Liver (tissue), 9 donors: ENCODE measurements around the gene SNAPC5. TPM values are rescaled to one million over a fixed set of nuclear protein-coding genes. Genes with fewer than 3 reads are reported as not detected.

ENCODE experiments used
- DNase-seq: peaks from one replicate; pipeline ENCODE4 v3.0.0-alpha.2; 2017; ENCODE audit warnings: low spot score
- H3K27ac ChIP-seq, 2 donors: one replicate each; pipeline ENCODE4 v1.7.0; 2013; ENCODE audit warnings: inconsistent platforms in 2 of 2, low read length in 2 of 2, control low read depth in 1 of 2, low read depth in 1 of 2, mild to moderate bottlenecking in 1 of 2
- H3K27me3 ChIP-seq, 4 donors: one replicate each; pipeline versions ENCODE4 v1.6.1 to v1.7.0; 2013; ENCODE audit warnings: low read length in 3 of 4, inconsistent platforms in 1 of 4, mild to moderate bottlenecking in 1 of 4, moderate library complexity in 1 of 4; ENCODE audit not compliant: control insufficient read depth in 4 of 4, insufficient read depth in 4 of 4
- H3K36me3 ChIP-seq, 4 donors: one replicate each; pipeline versions ENCODE4 v1.6.1 to v1.7.0; 2013; ENCODE audit warnings: low read length in 3 of 4, mild to moderate bottlenecking in 3 of 4, low read depth in 1 of 4, moderate library complexity in 1 of 4; ENCODE audit not compliant: control insufficient read depth in 4 of 4, insufficient read depth in 3 of 4
- H3K4me1 ChIP-seq, 4 donors: one replicate each; pipeline versions ENCODE4 v1.6.1 to v1.7.0; 2013; ENCODE audit warnings: low read length in 3 of 4, mild to moderate bottlenecking in 3 of 4, moderate library complexity in 1 of 4; ENCODE audit not compliant: control insufficient read depth in 4 of 4, insufficient read depth in 4 of 4
- H3K4me3 ChIP-seq, 3 donors: one replicate each; pipeline versions ENCODE4 v1.6.1 to v1.7.0; 2013; ENCODE audit warnings: low read length in 3 of 3, control low read depth in 1 of 3, low read depth in 1 of 3, mild to moderate bottlenecking in 1 of 3
- H3K9ac ChIP-seq, 2 donors: one replicate each; pipeline ENCODE4 v1.7.0; 2013; ENCODE audit warnings: low read length in 2 of 2, mild to moderate bottlenecking in 2 of 2, moderate library complexity in 2 of 2, control low read depth in 1 of 2, low read depth in 1 of 2
- H3K9me3 ChIP-seq, 4 donors: one replicate each; pipeline versions ENCODE4 v1.6.1 to v1.7.0; 2013; ENCODE audit warnings: low read length in 3 of 4; ENCODE audit not compliant: control insufficient read depth in 4 of 4
- EGR1 ChIP-seq, 2 donors: IDR thresholded peaks; 2 replicates each; pipeline ENCODE4 v1.6.1; 2016 to 2018; ENCODE audit warnings: antibody characterized with exemption in 2 of 2, low read depth in 2 of 2
- FOXA1 ChIP-seq: IDR thresholded peaks from 2 replicates; pipeline ENCODE4 v1.6.1; 2016; ENCODE audit warnings: antibody characterized with exemption
- FOXA2 ChIP-seq: IDR thresholded peaks from 2 replicates; pipeline ENCODE4 v1.6.1; 2016; ENCODE audit warnings: antibody characterized with exemption
- GABPA ChIP-seq, 2 donors: IDR thresholded peaks in 1 of 2; conservative IDR thresholded peaks in 1 of 2; 2 replicates each; pipeline ENCODE4 v1.6.1; 2016; ENCODE audit warnings: antibody characterized with exemption in 2 of 2, mild to moderate bottlenecking in 1 of 2, moderate library complexity in 1 of 2
- HNF4A ChIP-seq, 2 donors: conservative IDR thresholded peaks; 2 replicates each; pipeline ENCODE4 v1.6.1; 2016; ENCODE audit warnings: antibody characterized with exemption in 2 of 2, mild to moderate bottlenecking in 2 of 2
- HNF4G ChIP-seq: IDR thresholded peaks from 2 replicates; pipeline ENCODE4 v1.6.1; 2016; ENCODE audit warnings: antibody characterized with exemption
- JUND ChIP-seq, 2 donors: IDR thresholded peaks; 2 replicates each; pipeline ENCODE4 v1.6.1; 2016; ENCODE audit warnings: antibody characterized with exemption in 2 of 2
- NR2F2 ChIP-seq: IDR thresholded peaks from 2 replicates; pipeline ENCODE4 v1.6.1; 2016; ENCODE audit warnings: antibody characterized with exemption
- RAD21 ChIP-seq, 2 donors: IDR thresholded peaks; 2 replicates each; pipeline ENCODE4 v1.6.1; 2016; ENCODE audit warnings: antibody characterized with exemption in 2 of 2, mild to moderate bottlenecking in 2 of 2
- RXRA ChIP-seq, 2 donors: IDR thresholded peaks; 2 replicates each; pipeline ENCODE4 v1.6.1; 2017 to 2018; ENCODE audit warnings: antibody characterized with exemption in 2 of 2, mild to moderate bottlenecking in 1 of 2
- SP1 ChIP-seq: IDR thresholded peaks from 2 replicates; pipeline ENCODE4 v1.6.1; 2018; ENCODE audit warnings: antibody characterized with exemption, mild to moderate bottlenecking
- TAF1 ChIP-seq: conservative IDR thresholded peaks from 2 replicates; pipeline ENCODE4 v1.6.1; 2016; ENCODE audit warnings: antibody characterized with exemption, mild to moderate bottlenecking
- YY1 ChIP-seq: IDR thresholded peaks from 2 replicates; pipeline ENCODE4 v1.6.1; 2016; ENCODE audit warnings: antibody characterized with exemption, mild to moderate bottlenecking
- WGBS: extraction: QIAGEN DNeasy Blood & Tissue Kit; methylation state at CpG from one replicate; pipeline ENCODE4 v1.1.7; 2013; 5-methylcytosine and 5-hydroxymethylcytosine counted together
- polyA plus RNA-seq, 2 donors: library from polyadenylated mRNA; stranded (reverse) in 1 of 2; unstranded in 1 of 2; fragments of 200-250 nt in 1 of 2; fragments of >200 nt in 1 of 2; fragmentation: Nextera tagmentation in 1 of 2; extraction: Ambion mirVana in 1 of 2; gene quantifications; one replicate each; pipeline versions ENCODE4 v1.2.1 to v1.2.3, GENCODE V29; 2013 to 2015
- total RNA-seq, 2 donors: library from RNA; depleted of rRNA; stranded (reverse); fragments of >200 nt; gene quantifications; one replicate each; pipeline ENCODE4 v1.2.3, GENCODE V29; 2014
- TF ChIP-seq, protein P1 (sequence below): IDR thresholded peaks from 2 replicates; pipeline ENCODE4 v1.6.1; 2016; ENCODE audit warnings: antibody characterized with exemption
- TF ChIP-seq, protein P2 (sequence below): fragments of 150-350 bp; IDR thresholded peaks from 2 replicates; pipeline ENCODE4 v1.5.1; 2017; ENCODE audit warnings: improper control_type of control experiment, low read depth, low read length; ENCODE audit not compliant: missing input control
- TF ChIP-seq, protein P3 (sequence below): IDR thresholded peaks from 2 replicates; pipeline ENCODE4 v1.6.1; 2016; ENCODE audit warnings: antibody characterized with exemption
- TF ChIP-seq, protein P4 (sequence below): IDR thresholded peaks from 2 replicates; pipeline ENCODE4 v1.6.1; 2016; ENCODE audit warnings: antibody characterized with exemption
- TF ChIP-seq, protein P5 (sequence below): IDR thresholded peaks from 2 replicates; pipeline ENCODE4 v1.6.1; 2016; ENCODE audit warnings: antibody characterized with exemption, mild to moderate bottlenecking
- donor health status: healthy.
- donor health status: healthy.
- donor health status: healthy.
- donor health status: healthy.
- donor health status: healthy.

The SNAPC5 gene
- total and polyA plus RNA-seq, 4 donors, result 11.3 to 24.9 (median 22.1) TPM

DNA sequence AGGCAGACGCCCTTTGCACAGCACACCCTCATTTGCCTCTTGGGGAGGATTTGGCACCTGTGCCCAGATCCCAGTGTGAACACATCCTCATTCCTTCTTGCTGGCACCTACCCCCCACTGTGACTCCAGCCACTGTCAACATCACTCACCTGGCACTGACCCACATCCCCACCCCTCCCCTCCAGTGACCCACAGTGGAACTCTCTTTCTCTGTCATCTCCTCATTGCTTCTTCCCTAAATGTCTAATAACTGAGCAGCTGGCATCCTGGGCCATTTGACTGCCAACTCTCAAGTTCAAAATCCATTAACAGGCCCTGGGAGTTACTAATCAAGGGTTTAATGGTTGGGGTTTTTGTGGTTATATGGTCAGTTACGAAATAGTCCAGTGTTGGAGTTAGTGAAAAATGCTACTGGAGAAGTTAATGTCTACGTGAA is 14.4 kb downstream of the SNAPC5 start:
- H3K4me3 ChIP-seq, result no peak overlapping the region
- peak overlapping the region; percentile 65 to 75 for H3K27ac ChIP-seq
- 36% methylated on average over 3 of the region's 3 CpGs for WGBS
- peaks cover 7 to 65% (median 56%) of the 10 kb centered on the region in 4 donors for H3K4me1 ChIP-seq
- TF ChIP-seq, protein P1, sequence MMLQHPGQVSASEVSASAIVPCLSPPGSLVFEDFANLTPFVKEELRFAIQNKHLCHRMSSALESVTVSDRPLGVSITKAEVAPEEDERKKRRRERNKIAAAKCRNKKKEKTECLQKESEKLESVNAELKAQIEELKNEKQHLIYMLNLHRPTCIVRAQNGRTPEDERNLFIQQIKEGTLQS, result no peak
- TF ChIP-seq HNF4G (peak; percentile 56), YY1 (peak; percentile 59), FOXA1 (peak; percentile 84), SP1 (peak; percentile 86), NR2F2 (peak; percentile 53), JUND (IDR thresholded peaks at IDR 0.05) (peak; percentile 61 to 82), HNF4A (conservative IDR thresholded peaks at IDR 0.05) (peak; percentile 77 to 83), TAF1 (no peak), EGR1 (IDR thresholded peaks at IDR 0.05; ENCODE audit: low read depth in 2 of 2) (no peak), RXRA (IDR thresholded peaks at IDR 0.05) (peak; percentile 93 to 94), GABPA (IDR thresholded peaks at IDR 0.05 in 1 of 2, conservative IDR thresholded peaks at IDR 0.05 in 1 of 2) (peak in 1 of 2 donors; percentile 22), RAD21 (IDR thresholded peaks at IDR 0.05) (no peak), FOXA2 (peak; percentile 83)
- TF ChIP-seq, protein P2, sequence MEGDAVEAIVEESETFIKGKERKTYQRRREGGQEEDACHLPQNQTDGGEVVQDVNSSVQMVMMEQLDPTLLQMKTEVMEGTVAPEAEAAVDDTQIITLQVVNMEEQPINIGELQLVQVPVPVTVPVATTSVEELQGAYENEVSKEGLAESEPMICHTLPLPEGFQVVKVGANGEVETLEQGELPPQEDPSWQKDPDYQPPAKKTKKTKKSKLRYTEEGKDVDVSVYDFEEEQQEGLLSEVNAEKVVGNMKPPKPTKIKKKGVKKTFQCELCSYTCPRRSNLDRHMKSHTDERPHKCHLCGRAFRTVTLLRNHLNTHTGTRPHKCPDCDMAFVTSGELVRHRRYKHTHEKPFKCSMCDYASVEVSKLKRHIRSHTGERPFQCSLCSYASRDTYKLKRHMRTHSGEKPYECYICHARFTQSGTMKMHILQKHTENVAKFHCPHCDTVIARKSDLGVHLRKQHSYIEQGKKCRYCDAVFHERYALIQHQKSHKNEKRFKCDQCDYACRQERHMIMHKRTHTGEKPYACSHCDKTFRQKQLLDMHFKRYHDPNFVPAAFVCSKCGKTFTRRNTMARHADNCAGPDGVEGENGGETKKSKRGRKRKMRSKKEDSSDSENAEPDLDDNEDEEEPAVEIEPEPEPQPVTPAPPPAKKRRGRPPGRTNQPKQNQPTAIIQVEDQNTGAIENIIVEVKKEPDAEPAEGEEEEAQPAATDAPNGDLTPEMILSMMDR, result no peak
- TF ChIP-seq, protein P3, sequence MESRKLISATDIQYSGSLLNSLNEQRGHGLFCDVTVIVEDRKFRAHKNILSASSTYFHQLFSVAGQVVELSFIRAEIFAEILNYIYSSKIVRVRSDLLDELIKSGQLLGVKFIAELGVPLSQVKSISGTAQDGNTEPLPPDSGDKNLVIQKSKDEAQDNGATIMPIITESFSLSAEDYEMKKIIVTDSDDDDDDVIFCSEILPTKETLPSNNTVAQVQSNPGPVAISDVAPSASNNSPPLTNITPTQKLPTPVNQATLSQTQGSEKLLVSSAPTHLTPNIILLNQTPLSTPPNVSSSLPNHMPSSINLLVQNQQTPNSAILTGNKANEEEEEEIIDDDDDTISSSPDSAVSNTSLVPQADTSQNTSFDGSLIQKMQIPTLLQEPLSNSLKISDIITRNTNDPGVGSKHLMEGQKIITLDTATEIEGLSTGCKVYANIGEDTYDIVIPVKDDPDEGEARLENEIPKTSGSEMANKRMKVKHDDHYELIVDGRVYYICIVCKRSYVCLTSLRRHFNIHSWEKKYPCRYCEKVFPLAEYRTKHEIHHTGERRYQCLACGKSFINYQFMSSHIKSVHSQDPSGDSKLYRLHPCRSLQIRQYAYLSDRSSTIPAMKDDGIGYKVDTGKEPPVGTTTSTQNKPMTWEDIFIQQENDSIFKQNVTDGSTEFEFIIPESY, result peak; percentile 72
- TF ChIP-seq, protein P4, sequence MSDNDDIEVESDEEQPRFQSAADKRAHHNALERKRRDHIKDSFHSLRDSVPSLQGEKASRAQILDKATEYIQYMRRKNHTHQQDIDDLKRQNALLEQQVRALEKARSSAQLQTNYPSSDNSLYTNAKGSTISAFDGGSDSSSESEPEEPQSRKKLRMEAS, result peak; percentile 46
- TF ChIP-seq, protein P5, sequence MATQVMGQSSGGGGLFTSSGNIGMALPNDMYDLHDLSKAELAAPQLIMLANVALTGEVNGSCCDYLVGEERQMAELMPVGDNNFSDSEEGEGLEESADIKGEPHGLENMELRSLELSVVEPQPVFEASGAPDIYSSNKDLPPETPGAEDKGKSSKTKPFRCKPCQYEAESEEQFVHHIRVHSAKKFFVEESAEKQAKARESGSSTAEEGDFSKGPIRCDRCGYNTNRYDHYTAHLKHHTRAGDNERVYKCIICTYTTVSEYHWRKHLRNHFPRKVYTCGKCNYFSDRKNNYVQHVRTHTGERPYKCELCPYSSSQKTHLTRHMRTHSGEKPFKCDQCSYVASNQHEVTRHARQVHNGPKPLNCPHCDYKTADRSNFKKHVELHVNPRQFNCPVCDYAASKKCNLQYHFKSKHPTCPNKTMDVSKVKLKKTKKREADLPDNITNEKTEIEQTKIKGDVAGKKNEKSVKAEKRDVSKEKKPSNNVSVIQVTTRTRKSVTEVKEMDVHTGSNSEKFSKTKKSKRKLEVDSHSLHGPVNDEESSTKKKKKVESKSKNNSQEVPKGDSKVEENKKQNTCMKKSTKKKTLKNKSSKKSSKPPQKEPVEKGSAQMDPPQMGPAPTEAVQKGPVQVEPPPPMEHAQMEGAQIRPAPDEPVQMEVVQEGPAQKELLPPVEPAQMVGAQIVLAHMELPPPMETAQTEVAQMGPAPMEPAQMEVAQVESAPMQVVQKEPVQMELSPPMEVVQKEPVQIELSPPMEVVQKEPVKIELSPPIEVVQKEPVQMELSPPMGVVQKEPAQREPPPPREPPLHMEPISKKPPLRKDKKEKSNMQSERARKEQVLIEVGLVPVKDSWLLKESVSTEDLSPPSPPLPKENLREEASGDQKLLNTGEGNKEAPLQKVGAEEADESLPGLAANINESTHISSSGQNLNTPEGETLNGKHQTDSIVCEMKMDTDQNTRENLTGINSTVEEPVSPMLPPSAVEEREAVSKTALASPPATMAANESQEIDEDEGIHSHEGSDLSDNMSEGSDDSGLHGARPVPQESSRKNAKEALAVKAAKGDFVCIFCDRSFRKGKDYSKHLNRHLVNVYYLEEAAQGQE, result peak; percentile 39
- H3K9ac ChIP-seq, result no peak overlapping the region
- DNase-seq, result no peak
- H3K36me3 ChIP-seq, result peaks cover 0 to 4% (median 2%) of the 10 kb centered on the region in 4 donors
- H3K9me3 ChIP-seq, result no peaks in the 10 kb centered on the region
- H3K27me3 ChIP-seq, result no peaks in the 10 kb centered on the region
